ENCODE measurements around the gene CEP131.

The CEP131 gene

DNA sequence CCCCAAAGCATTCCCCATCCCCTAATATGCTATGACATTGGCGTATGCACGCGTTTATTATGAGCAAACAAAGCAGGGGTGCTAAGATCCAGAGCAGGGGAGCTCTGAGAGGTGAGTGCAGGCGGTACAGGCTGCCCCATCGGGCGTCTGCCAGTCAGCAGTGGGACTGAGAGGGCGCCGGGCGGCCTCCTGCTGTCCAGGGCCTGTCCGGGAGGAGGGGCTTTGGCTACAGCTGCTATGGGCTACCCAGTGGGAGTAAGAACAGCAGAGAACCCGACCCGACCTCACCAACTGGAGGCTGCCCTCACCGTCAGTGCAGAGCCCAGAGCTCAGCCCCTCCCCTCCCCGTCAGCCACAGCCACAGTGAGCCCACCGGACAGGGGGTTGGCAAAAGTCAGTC is 38.2 kb downstream of the CEP131 start:
- POLR2A ChIA-PET: no interaction called here
- no peak for DNase-seq (ENCODE audit: extremely low spot score)
- TF ChIP-seq L3MBTL2 (conservative IDR thresholded peaks at IDR 0.05): no peak
- TF ChIP-seq FOXM1 (IDR thresholded peaks at IDR 0.05; ENCODE audit: borderline replicate concordance): no peak
- TF ChIP-seq BHLHE40 (IDR thresholded peaks at IDR 0.05; ENCODE audit: borderline replicate concordance): no peak
- TF ChIP-seq ARNT (IDR thresholded peaks at IDR 0.05): no peak
- no peak for TF ChIP-seq SP1 (IDR thresholded peaks at IDR 0.05)
- TF ChIP-seq FOXK2 (IDR thresholded peaks at IDR 0.05): no peak
- TF ChIP-seq TARDBP (IDR thresholded peaks at IDR 0.05): no peak
- TF ChIP-seq, protein P1, sequence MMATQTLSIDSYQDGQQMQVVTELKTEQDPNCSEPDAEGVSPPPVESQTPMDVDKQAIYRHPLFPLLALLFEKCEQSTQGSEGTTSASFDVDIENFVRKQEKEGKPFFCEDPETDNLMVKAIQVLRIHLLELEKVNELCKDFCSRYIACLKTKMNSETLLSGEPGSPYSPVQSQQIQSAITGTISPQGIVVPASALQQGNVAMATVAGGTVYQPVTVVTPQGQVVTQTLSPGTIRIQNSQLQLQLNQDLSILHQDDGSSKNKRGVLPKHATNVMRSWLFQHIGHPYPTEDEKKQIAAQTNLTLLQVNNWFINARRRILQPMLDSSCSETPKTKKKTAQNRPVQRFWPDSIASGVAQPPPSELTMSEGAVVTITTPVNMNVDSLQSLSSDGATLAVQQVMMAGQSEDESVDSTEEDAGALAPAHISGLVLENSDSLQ (IDR thresholded peaks at IDR 0.05): no peak
- TF ChIP-seq ZNF384 (IDR thresholded peaks at IDR 0.05): no peak
- TF ChIP-seq ELF4 (IDR thresholded peaks at IDR 0.05): no peak
- no peak for TF ChIP-seq SUZ12 (IDR thresholded peaks at IDR 0.05)
- TF ChIP-seq HDGF (IDR thresholded peaks at IDR 0.05; ENCODE audit: borderline replicate concordance): no peak
- no peak for TF ChIP-seq NFRKB (IDR thresholded peaks at IDR 0.05)
- CTCF ChIA-PET: no interaction called here

DNA sequence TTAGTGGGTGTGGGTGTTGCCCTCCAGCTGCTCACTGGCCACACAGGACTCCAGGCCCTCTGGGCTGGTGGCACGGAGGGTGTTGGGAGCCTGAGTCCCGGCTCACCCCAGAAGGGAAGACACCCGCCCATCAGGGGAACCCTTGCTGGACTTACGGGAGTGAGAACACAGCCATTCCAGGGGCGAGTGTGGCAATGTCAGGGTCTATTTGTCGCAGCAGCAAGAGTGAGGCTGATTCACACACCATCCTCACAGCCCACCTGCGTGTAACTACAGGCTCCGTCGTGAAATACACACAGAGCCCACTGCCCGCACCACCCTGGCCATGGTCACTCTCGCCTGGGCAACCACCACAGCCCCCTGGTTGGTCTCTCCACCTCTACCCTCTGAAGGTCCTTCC is 39.0 kb downstream of the CEP131 start:
- ChIA-PET CTCF (no interaction called here), POLR2A (no interaction called here)
- DNase-seq (ENCODE audit: extremely low spot score): no peak
- TF ChIP-seq FOXM1 (IDR thresholded peaks at IDR 0.05; ENCODE audit: borderline replicate concordance) (no peak), LEF1 (IDR thresholded peaks at IDR 0.05; ENCODE audit: borderline replicate concordance) (no peak), SP1 (IDR thresholded peaks at IDR 0.05) (no peak)

DNA sequence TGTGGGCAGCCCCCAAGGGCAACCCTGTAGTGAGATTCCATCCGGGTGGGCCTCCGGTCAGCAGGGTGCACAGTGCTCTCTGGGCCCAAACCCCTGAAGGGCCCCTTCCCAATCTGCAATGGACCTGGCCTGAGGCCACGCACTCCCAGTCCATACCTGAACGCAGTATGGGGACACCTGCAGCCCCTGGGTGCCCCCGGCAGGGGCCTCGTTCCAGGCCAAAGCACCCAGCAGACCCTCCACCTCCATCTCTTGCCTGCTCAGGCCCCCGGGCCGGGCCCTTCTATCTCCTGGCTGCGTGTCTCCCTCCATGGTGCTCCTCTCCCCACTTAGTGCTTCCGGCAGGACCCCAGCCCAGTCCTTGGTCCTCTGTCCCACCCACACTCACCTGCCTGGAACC is 39.4 kb downstream of the CEP131 start:
- DNase-seq (ENCODE audit: extremely low spot score): no peak
- ChIA-PET CTCF (no interaction called here), POLR2A (no interaction called here)
- TF ChIP-seq FOXM1 (IDR thresholded peaks at IDR 0.05; ENCODE audit: borderline replicate concordance) (no peak), NFRKB (IDR thresholded peaks at IDR 0.05) (no peak), ZNF384 (IDR thresholded peaks at IDR 0.05) (no peak), HDGF (IDR thresholded peaks at IDR 0.05; ENCODE audit: borderline replicate concordance) (no peak), SUZ12 (IDR thresholded peaks at IDR 0.05) (no peak), BHLHE40 (IDR thresholded peaks at IDR 0.05; ENCODE audit: borderline replicate concordance) (no peak), ELF4 (IDR thresholded peaks at IDR 0.05) (no peak), LEF1 (IDR thresholded peaks at IDR 0.05; ENCODE audit: borderline replicate concordance) (no peak), SP1 (IDR thresholded peaks at IDR 0.05) (no peak), FOXA1 (IDR thresholded peaks at IDR 0.05) (no peak), FOXK2 (IDR thresholded peaks at IDR 0.05) (no peak), CTBP1 (IDR thresholded peaks at IDR 0.05; ENCODE audit: borderline replicate concordance) (no peak), L3MBTL2 (conservative IDR thresholded peaks at IDR 0.05) (no peak), TARDBP (IDR thresholded peaks at IDR 0.05) (no peak), ARNT (IDR thresholded peaks at IDR 0.05) (no peak)
- TF ChIP-seq, protein P1 (IDR thresholded peaks at IDR 0.05): no peak

DNA sequence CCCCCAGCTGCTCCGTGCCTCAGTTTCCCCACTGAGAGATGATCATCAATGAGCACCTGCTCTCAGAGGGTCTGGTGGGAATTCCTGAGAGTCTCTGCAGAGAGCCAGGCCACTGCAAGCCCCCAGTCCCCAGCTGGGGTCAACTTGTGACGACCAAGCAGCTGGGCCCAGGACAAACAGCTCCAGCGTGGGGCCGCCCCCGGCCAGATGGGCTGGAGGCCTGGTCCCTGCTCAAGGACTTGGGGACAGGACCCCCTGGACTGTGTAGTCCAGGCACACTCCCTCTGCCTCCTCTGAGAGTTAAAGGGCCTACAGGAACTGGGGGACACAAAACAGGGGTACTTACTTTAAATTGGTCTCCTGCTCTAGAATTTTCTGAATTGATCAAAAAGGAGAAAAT is 40.2 kb downstream of the CEP131 start:
- no peak for DNase-seq (ENCODE audit: extremely low spot score)
- TF ChIP-seq L3MBTL2 (conservative IDR thresholded peaks at IDR 0.05) (no peak), CTBP1 (IDR thresholded peaks at IDR 0.05; ENCODE audit: borderline replicate concordance) (no peak), HDGF (IDR thresholded peaks at IDR 0.05; ENCODE audit: borderline replicate concordance) (no peak), BHLHE40 (IDR thresholded peaks at IDR 0.05; ENCODE audit: borderline replicate concordance) (no peak), ELF4 (IDR thresholded peaks at IDR 0.05) (no peak), ZNF384 (IDR thresholded peaks at IDR 0.05) (no peak), ARNT (IDR thresholded peaks at IDR 0.05) (no peak), LEF1 (IDR thresholded peaks at IDR 0.05; ENCODE audit: borderline replicate concordance) (no peak), NFRKB (IDR thresholded peaks at IDR 0.05) (no peak), FOXK2 (IDR thresholded peaks at IDR 0.05) (no peak), TARDBP (IDR thresholded peaks at IDR 0.05) (no peak), SP1 (IDR thresholded peaks at IDR 0.05) (no peak)
- ChIA-PET CTCF (no interaction called here), POLR2A (no interaction called here)

DNA sequence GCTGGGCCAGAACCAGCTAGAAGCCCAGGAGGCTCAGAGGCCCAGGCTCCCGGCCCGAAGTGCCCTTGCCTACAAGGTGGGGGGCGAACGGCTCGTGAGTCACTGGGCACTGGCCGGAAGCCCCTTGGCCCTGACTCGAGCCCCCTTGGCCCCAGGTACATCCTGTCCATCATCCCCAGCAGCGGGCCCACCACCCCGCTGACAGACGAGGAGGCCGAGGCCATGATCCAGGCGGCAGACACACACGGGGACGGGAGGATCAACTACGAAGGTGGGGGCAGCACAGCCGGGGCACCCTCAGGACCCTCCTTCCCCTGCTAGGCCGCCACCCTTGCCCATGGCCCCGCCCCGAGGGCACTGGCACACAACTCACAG is 41.0 kb downstream of the CEP131 start:
- ChIA-PET CTCF (no interaction called here), POLR2A (interaction anchor here (1.2 kb wide), 1 partner anchor 57 kb away, joined by 3 read pairs; the partner anchor contains the start of genes NDUFAF8 and TEPSIN)
- DNase-seq (ENCODE audit: extremely low spot score): no peak
- no peak for TF ChIP-seq ARNT (IDR thresholded peaks at IDR 0.05)
- TF ChIP-seq NFRKB (IDR thresholded peaks at IDR 0.05): no peak
- TF ChIP-seq FOXK2 (IDR thresholded peaks at IDR 0.05): no peak
- TF ChIP-seq HDGF (IDR thresholded peaks at IDR 0.05; ENCODE audit: borderline replicate concordance): no peak
- TF ChIP-seq, protein P1 (IDR thresholded peaks at IDR 0.05): no peak
- TF ChIP-seq FOXM1 (IDR thresholded peaks at IDR 0.05; ENCODE audit: borderline replicate concordance): no peak
- TF ChIP-seq SP1 (IDR thresholded peaks at IDR 0.05): no peak
- no peak for TF ChIP-seq ELF4 (IDR thresholded peaks at IDR 0.05)
- no peak for TF ChIP-seq LEF1 (IDR thresholded peaks at IDR 0.05; ENCODE audit: borderline replicate concordance)
- TF ChIP-seq L3MBTL2 (conservative IDR thresholded peaks at IDR 0.05): no peak
- TF ChIP-seq BHLHE40 (IDR thresholded peaks at IDR 0.05; ENCODE audit: borderline replicate concordance): no peak
- no peak for TF ChIP-seq TARDBP (IDR thresholded peaks at IDR 0.05)
- no peak for TF ChIP-seq CTBP1 (IDR thresholded peaks at IDR 0.05; ENCODE audit: borderline replicate concordance)
- no peak for TF ChIP-seq ZNF384 (IDR thresholded peaks at IDR 0.05)
